GM12865 (cell line): ENCODE data around the gene MYO1E.
A peak's percentile ranks its signal among the peaks of the same experiment; 100 is the strongest.

ENCODE experiments used
- DNase-seq: peaks from one replicate; pipeline ENCODE4 v3.0.0; 2010; ENCODE audit warnings: low read depth
- H3K4me3 ChIP-seq: 2 replicates; pipeline ENCODE4 v1.5.1; 2011; ENCODE audit warnings: mild to moderate bottlenecking, low read depth, low read length, control low read depth
- TF ChIP-seq, protein P1 (sequence below): IDR thresholded peaks from 2 replicates; pipeline ENCODE4 v1.5.1; 2011; ENCODE audit warnings: low read length, control low read depth, low read depth, inconsistent platforms; ENCODE audit not compliant: insufficient read depth; ENCODE audit errors: missing control alignments

Gene MYO1E

DNA sequence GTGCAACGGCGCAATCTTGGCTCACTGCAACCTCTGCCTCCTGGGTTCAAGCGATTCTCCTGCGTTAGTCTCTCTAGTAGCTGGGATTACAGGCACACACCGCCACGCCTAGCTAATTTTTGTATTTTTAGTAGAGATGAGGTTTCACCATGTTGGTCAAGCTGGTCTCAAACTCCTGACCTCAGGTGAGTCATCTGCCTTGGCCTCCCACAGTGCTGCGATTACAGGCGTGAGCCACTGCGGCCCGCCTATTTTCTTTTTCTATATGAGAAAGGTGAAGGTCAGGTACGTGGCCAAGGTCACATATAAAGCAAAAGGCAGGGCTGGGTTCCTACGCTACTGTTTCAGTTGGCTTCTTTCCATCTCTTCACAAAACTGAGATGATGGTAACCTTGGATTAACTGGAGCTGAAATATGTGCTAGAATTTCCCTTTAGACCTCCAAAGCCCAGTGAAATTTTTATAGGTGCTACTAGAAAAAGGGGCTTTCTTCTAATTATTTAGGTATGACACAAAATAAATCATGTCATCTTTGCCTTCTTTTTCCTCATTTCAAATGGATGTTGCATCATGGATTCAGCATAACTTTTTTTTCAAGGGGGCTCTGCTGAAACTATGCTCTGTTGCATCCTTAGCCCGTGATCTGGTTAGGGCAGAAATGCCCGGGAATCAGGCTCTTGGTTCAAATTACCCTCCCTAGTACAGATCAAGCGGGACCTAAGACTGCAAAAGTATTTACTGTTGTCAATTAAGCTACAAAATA lies 68.5 kb downstream of the MYO1E start:
- peak overlapping the region; percentile 39; the same call in 1 of the 2 replicates for H3K4me3 ChIP-seq
- peak; percentile 90 for DNase-seq
- TF ChIP-seq, protein P1, sequence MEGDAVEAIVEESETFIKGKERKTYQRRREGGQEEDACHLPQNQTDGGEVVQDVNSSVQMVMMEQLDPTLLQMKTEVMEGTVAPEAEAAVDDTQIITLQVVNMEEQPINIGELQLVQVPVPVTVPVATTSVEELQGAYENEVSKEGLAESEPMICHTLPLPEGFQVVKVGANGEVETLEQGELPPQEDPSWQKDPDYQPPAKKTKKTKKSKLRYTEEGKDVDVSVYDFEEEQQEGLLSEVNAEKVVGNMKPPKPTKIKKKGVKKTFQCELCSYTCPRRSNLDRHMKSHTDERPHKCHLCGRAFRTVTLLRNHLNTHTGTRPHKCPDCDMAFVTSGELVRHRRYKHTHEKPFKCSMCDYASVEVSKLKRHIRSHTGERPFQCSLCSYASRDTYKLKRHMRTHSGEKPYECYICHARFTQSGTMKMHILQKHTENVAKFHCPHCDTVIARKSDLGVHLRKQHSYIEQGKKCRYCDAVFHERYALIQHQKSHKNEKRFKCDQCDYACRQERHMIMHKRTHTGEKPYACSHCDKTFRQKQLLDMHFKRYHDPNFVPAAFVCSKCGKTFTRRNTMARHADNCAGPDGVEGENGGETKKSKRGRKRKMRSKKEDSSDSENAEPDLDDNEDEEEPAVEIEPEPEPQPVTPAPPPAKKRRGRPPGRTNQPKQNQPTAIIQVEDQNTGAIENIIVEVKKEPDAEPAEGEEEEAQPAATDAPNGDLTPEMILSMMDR: no peak

DNA sequence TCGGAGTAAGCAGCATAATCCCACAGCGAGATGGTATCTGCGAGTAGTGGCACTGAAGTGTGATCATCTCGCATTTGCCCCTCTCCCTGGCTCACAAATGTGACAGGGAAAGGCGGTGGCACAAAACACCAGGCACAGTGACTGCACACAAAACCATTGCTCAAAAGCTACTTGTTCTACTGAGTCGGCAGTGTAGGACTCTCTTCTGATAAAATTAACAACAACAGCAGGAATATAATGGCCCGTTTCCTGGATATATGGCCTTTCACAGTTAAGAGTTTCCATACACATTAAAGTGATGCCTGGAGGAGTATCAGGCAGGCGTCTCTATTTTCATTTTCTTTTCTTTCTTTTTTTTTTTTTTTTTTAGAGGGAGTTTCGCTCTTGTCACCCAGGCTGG lies 69.0 kb downstream of the MYO1E start:
- TF ChIP-seq, protein P1: no peak
- H3K4me3 ChIP-seq: peak overlapping the region; percentile 39
- no peak for DNase-seq

DNA sequence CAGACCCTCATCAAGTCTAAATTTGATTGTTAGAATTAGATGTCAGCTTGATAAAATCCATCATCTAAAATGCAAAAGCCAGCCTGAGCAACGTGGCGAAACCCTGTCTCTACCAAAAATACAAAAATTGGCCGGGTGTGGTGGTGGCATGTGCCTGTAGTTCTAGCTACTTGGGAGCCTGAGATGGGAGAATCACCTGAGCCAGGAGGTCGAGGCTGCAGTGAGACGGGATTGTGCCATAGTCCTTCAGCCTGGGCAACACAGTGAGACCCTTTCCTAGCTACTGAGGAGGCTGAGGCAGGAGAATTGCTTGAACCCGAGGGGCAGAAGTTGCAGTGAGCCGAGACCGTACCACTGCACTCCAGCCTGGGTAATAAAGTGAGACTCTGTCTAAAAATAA lies 69.5 kb downstream of the MYO1E start:
- no peak for DNase-seq
- H3K4me3 ChIP-seq: peak overlapping the region; percentile 39
- TF ChIP-seq, protein P1: no peak

DNA sequence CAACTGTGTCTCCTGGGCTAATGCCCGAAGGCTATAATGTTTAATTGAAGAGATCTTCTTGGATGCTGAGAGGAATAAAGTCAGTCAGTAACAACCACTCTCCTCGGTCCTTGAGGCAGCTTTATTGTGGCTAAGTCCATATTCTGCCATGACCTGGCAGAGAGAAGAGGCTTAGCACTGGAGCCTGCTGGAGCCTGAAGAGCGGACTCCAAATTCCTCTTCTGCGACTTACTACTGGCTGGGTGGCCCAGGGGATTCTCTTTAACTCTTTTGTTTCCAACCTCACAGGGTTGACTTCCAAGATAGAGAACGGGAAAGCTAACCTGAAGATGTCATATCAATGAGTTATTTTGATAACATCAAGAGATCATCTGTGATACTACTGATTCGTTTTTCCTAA lies 71.1 kb downstream of the MYO1E start:
- no peak for DNase-seq
- H3K4me3 ChIP-seq: no peak overlapping the region
- TF ChIP-seq, protein P1: no peak

DNA sequence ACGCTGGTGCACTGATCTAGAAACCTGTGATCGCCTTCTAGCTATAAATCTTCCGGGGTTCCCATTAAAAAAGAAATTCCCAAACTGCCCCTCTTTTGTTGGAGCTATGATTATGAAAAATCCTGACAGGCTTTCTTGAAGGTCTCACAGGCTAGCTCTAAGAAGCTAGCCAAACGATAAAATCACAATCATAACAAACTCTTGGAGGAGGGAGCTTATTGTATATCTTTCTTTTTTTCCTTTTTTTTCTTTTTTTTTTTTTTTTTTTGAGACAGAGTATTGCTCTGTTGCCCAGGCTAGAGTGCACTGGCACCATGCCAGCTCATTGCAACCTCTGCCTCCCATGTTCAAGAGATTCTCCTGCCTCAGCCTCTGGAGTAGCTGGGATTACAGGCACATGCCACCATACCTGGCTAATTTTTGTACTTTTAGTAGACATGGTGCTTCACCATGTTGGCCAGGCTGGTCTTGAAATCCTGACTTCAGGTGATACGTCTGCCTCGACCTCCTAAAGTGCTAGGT lies 72.0 kb downstream of the MYO1E start:
- H3K4me3 ChIP-seq: peak overlapping the region; percentile 24; the same call in 1 of the 2 replicates
- no peak for DNase-seq
- TF ChIP-seq, protein P1: no peak

DNA sequence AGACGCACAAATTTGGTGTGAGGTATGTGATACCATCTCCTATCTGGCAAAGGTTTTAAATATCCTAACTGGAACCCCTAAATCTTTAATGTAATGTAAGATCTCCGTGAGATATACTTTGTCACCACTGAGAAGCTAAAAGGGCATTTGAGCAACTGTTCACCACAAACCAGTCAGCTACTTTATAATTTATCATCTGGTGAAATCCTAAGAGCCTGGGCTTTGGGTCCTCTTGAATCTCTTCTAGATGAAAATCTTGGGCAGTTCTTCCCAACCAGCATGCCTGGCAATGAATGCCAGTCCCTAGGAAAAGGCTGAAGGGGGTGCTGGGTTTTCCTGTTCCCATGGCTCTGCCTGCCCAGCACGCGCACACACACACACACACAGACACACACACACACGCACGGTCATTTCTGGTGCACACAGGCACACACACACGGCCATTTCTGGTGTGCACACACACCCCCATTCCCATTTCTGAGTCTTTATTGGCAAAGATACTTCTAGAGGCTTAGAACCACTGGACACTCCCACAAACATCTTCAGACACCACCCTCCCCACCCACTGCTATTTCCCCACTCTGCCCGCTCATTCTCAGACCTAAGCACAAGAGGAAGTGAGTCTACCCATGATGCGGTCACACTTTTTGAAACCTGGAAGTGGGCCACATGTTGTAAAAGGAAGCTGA lies 72.6 kb downstream of the MYO1E start:
- DNase-seq: peak; percentile 97
- TF ChIP-seq, protein P1: no peak
- H3K4me3 ChIP-seq: peak overlapping the region; percentile 19; the same call in 1 of the 2 replicates
